SK-N-SH (cell line): ENCODE measurements around the gene PCNX2. TPM values are rescaled to one million over a fixed set of nuclear protein-coding genes. Genes with fewer than 3 reads are reported as not detected.

Experiments
- CTCF ChIA-PET: fragments of 300-600, 350-600 bp; formaldehyde crosslinking; extraction: SDS; loops from one replicate; lab custom pipeline; 2021; lab: Yijun Ruan, JAX
- POLR2A ChIA-PET: fragments of 350-600 bp; sonication (Branson Sonifier 250); formaldehyde crosslinking; extraction: SDS; loops from one replicate; lab custom pipeline; 2020; ENCODE audit warnings: antibody characterized with exemption, inconsistent platforms; lab: Yijun Ruan, JAX
- DNase-seq: peaks from one replicate; pipeline ENCODE4 v3.0.0; 2012
- H2AFZ ChIP-seq: fragments of 200-600 bp; sonication (generic); 2 replicates; pipeline ENCODE4 v1.8.1; 2016; ENCODE audit warnings: antibody characterized with exemption, mild to moderate bottlenecking, low read depth
- H3F3A ChIP-seq: fragments of 200-600 bp; sonication (generic); replicated peaks from 2 replicates; pipeline ENCODE3; 2016; ENCODE audit warnings: antibody characterized with exemption, mild to moderate bottlenecking; ENCODE audit not compliant: insufficient read depth
- H3K27ac ChIP-seq, 2 experiments: fragments of 200-500 bp in 1 of 2; fragments of 200-600 bp in 1 of 2; sonication (Bioruptor generic) in 1 of 2; sonication (generic), shearing (Covaris generic) in 1 of 2; 2 replicates each; pipeline versions ENCODE4 v1.5.1 to v1.6.1; 2014 to 2016; ENCODE audit warnings: low read depth in 2 of 2, inconsistent platforms in 1 of 2, low read length in 1 of 2, mild to moderate bottlenecking in 1 of 2, mixed read lengths in 1 of 2
- H3K27me3 ChIP-seq: fragments of 200-600 bp; sonication (generic), shearing (Covaris generic); 2 replicates; pipeline ENCODE4 v1.6.1; 2016; ENCODE audit warnings: mixed run types; ENCODE audit not compliant: insufficient read depth
- H3K36me3 ChIP-seq, 2 experiments: fragments of 200-500 bp in 1 of 2; fragments of 200-600 bp in 1 of 2; sonication (Bioruptor generic) in 1 of 2; sonication (generic) in 1 of 2; replicated peaks in 1 of 2; 2 replicates each; pipeline versions ENCODE3 to v1.5.1; 2014 to 2016; ENCODE audit warnings: low read length in 1 of 2, mild to moderate bottlenecking in 1 of 2; ENCODE audit not compliant: insufficient read depth in 2 of 2, control insufficient read depth in 1 of 2
- H3K4me1 ChIP-seq, 2 experiments: fragments of 200-500 bp in 1 of 2; fragments of 200-600 bp in 1 of 2; sonication (Bioruptor generic) in 1 of 2; sonication (generic), shearing (Covaris generic) in 1 of 2; 2 replicates each; pipeline versions ENCODE4 v1.5.1 to v1.6.1; 2014 to 2016; ENCODE audit warnings: low read depth in 1 of 2, low read length in 1 of 2, mixed run types in 1 of 2; ENCODE audit not compliant: insufficient read depth in 2 of 2, control insufficient read depth in 1 of 2
- H3K4me2 ChIP-seq: fragments of 200-600 bp; sonication (generic), shearing (Covaris generic); 2 replicates; pipeline ENCODE4 v1.6.1; 2017; ENCODE audit warnings: mixed run types
- H3K4me3 ChIP-seq, 2 experiments: fragments of 200-500 bp in 1 of 2; fragments of 200-600 bp in 1 of 2; sonication (Bioruptor generic) in 1 of 2; sonication (generic), shearing (Covaris generic) in 1 of 2; 2 replicates each; pipeline versions ENCODE4 v1.5.1 to v1.8.1; 2014 to 2016; ENCODE audit warnings: low read depth in 2 of 2, inconsistent platforms in 1 of 2, low read length in 1 of 2, mild to moderate bottlenecking in 1 of 2, mixed read lengths in 1 of 2, moderate library complexity in 1 of 2
- H3K79me2 ChIP-seq: fragments of 200-600 bp; sonication (generic); 2 replicates; pipeline ENCODE4 v1.8.1; 2017; ENCODE audit warnings: mild to moderate bottlenecking; ENCODE audit not compliant: insufficient read depth
- H3K9ac ChIP-seq: fragments of 200-600 bp; sonication (generic); 2 replicates; pipeline ENCODE4 v1.6.1; 2017; ENCODE audit warnings: mixed run types
- H3K9me2 ChIP-seq: fragments of 200-600 bp; sonication (generic); 2 replicates; pipeline ENCODE4 v1.6.1; 2017; ENCODE audit warnings: mixed run types
- H3K9me3 ChIP-seq: fragments of 200-600 bp; sonication (generic); 2 replicates; pipeline ENCODE4 v1.6.1; 2017; ENCODE audit warnings: mixed run types, mild to moderate bottlenecking, moderate library complexity
- H4K20me1 ChIP-seq: fragments of 200-600 bp; sonication (generic); 2 replicates; pipeline ENCODE4 v1.6.1; 2017; ENCODE audit warnings: mild to moderate bottlenecking, mixed run types; ENCODE audit not compliant: insufficient read depth
- EP300 ChIP-seq, 2 experiments: IDR thresholded peaks; 2 replicates each; pipeline versions ENCODE4 v1.4.0 to v1.6.1; 2012; ENCODE audit warnings: borderline replicate concordance in 1 of 2, low read depth in 1 of 2, low read length in 1 of 2
- FOSL2 ChIP-seq: IDR thresholded peaks from 2 replicates; pipeline ENCODE4 v1.4.0; 2012; ENCODE audit warnings: low read depth, mild to moderate bottlenecking, moderate library complexity, borderline replicate concordance
- FOXJ3 ChIP-seq: sonication (generic); formaldehyde crosslinking; IDR thresholded peaks from 2 replicates; pipeline ENCODE4 v1.5.1; 2020; ENCODE audit warnings: mild to moderate bottlenecking, missing genetic modification reagents
- FOXM1 ChIP-seq: IDR thresholded peaks from 2 replicates; pipeline ENCODE4 v1.4.0; 2012; ENCODE audit warnings: low read depth, mild to moderate bottlenecking
- GABPA ChIP-seq: IDR thresholded peaks from 2 replicates; pipeline ENCODE4 v1.4.0; 2012; ENCODE audit warnings: low read depth, mild to moderate bottlenecking
- GATA2 ChIP-seq: sonication (generic); formaldehyde crosslinking; IDR thresholded peaks from 2 replicates; pipeline ENCODE4 v1.5.0; 2020; ENCODE audit warnings: mild to moderate bottlenecking, missing genetic modification reagents
- IRF3 ChIP-seq: fragments of 150-350 bp; IDR thresholded peaks from 2 replicates; pipeline ENCODE4 v1.6.1; 2016; ENCODE audit warnings: mild to moderate bottlenecking, low read depth, low read length
- JUND ChIP-seq: IDR thresholded peaks from 2 replicates; pipeline ENCODE4 v1.4.0; 2012
- MEF2A ChIP-seq: IDR thresholded peaks from 2 replicates; pipeline ENCODE4 v1.4.0; 2012; ENCODE audit warnings: low read depth, borderline replicate concordance
- MXI1 ChIP-seq: IDR thresholded peaks from 2 replicates; pipeline ENCODE4 v1.6.1; 2012; ENCODE audit warnings: mild to moderate bottlenecking, low read depth, low read length, improper control_type of control experiment
- NRF1 ChIP-seq: IDR thresholded peaks from 2 replicates; pipeline ENCODE4 v1.6.1; 2012; ENCODE audit warnings: low read depth, mild to moderate bottlenecking, low read length
- PBX3 ChIP-seq: IDR thresholded peaks from 2 replicates; pipeline ENCODE4; 2012
- POLR2AphosphoS5 ChIP-seq: IDR thresholded peaks from 2 replicates; pipeline ENCODE4 v1.6.1; 2012; ENCODE audit warnings: low read depth, low read length
- RAD21 ChIP-seq: IDR thresholded peaks from 2 replicates; pipeline ENCODE4 v1.6.1; 2012; ENCODE audit warnings: mild to moderate bottlenecking, low read length
- RCOR1 ChIP-seq: fragments of 150-350 bp; IDR thresholded peaks from 2 replicates; pipeline ENCODE4 v1.6.1; 2017; ENCODE audit warnings: antibody characterized with exemption, low read length
- RFX5 ChIP-seq: IDR thresholded peaks from 2 replicates; pipeline ENCODE4 v1.6.1; 2012; ENCODE audit warnings: mild to moderate bottlenecking, improper control_type of control experiment, low read length
- RXRA ChIP-seq: IDR thresholded peaks from 2 replicates; pipeline ENCODE4 v1.4.0; 2012; ENCODE audit warnings: low read depth, mild to moderate bottlenecking, borderline replicate concordance
- TAF1 ChIP-seq: IDR thresholded peaks from 2 replicates; pipeline ENCODE4 v1.6.1; 2012; ENCODE audit warnings: low read depth, mild to moderate bottlenecking, low read length, moderate library complexity, borderline replicate concordance
- TCF12 ChIP-seq: IDR thresholded peaks from 2 replicates; pipeline ENCODE4 v1.4.0; 2012
- TEAD4 ChIP-seq: IDR thresholded peaks from 2 replicates; pipeline ENCODE4 v1.4.0; 2012; ENCODE audit warnings: mild to moderate bottlenecking, borderline replicate concordance; ENCODE audit not compliant: insufficient read depth
- WGBS: methylation state at CpG from one replicate; pipeline ENCODE4 v1.1.6; 2017; ENCODE audit warnings: low lambda C conversion rate; 5-methylcytosine and 5-hydroxymethylcytosine counted together
- polyA plus RNA-seq, 3 experiments: library from polyadenylated mRNA; depleted of rRNA; stranded (reverse); fragments of >200 nt; gene quantifications; 2 replicates each; pipeline ENCODE4 v1.2.3, GENCODE V29; 2012
- TF ChIP-seq, protein P1 (sequence below): IDR thresholded peaks from 2 replicates; pipeline ENCODE4 v1.4.0; 2012; ENCODE audit warnings: low read depth, borderline replicate concordance

The PCNX2 gene
- polyA plus RNA-seq, 1 of the 3 experiments (the other 2 are of a cell fraction): 10.6 TPM

- H3K4me3 ChIP-seq: no peak overlapping the region
- no peaks in the 10 kb centered on the region for H3K79me2 ChIP-seq
- peaks cover 0 to 9% of the 10 kb centered on the region in 2 experiments for H3K36me3 ChIP-seq
- no peaks in the 10 kb centered on the region for H3K9me3 ChIP-seq
- POLR2A ChIA-PET: no interaction called here
- H3K27me3 ChIP-seq: no peaks in the 10 kb centered on the region
- no peak overlapping the region for H3K4me2 ChIP-seq
- H3K9ac ChIP-seq: no peak overlapping the region
- no peaks in the 10 kb centered on the region for H4K20me1 ChIP-seq
- H2AFZ ChIP-seq: no peak overlapping the region
- no peaks in the 10 kb centered on the region for H3K9me2 ChIP-seq
- WGBS: 93% methylated on average over 1 of the region's 1 CpG
- no peak overlapping the region for H3K27ac ChIP-seq
- CTCF ChIA-PET: no interaction called here
- no peaks in the 10 kb centered on the region for H3F3A ChIP-seq
- DNase-seq: no peak
- peaks cover 0 to 2% of the 10 kb centered on the region in 2 experiments; a peak in 3 of 4 replicates for H3K4me1 ChIP-seq
- TF ChIP-seq TEAD4 (no peak), MEF2A (no peak), MXI1 (no peak), PBX3 (peak; percentile 34; the same call in 1 of the 2 replicates), GABPA (no peak), FOSL2 (0 out of 2 replicates have a peak, but pooled peaks have one; percentile 20), POLR2AphosphoS5 (no peak), TAF1 (no peak), TCF12 (no peak), RFX5 (no peak), GATA2 (no peak), JUND (peak; percentile 20; the same call in 1 of the 2 replicates), RXRA (0 out of 2 replicates have a peak, but pooled peaks have one; percentile 9), NRF1 (no peak), EP300 (IDR thresholded peaks at IDR 0.05; ENCODE audit: borderline replicate concordance in 1 of 2, low read depth in 1 of 2, low read length in 1 of 2) (no peak), FOXM1 (no peak)
Observed at GRCh38 chr1:233097959-233098580, 197.5 kb downstream of the PCNX2 start.

DNA sequence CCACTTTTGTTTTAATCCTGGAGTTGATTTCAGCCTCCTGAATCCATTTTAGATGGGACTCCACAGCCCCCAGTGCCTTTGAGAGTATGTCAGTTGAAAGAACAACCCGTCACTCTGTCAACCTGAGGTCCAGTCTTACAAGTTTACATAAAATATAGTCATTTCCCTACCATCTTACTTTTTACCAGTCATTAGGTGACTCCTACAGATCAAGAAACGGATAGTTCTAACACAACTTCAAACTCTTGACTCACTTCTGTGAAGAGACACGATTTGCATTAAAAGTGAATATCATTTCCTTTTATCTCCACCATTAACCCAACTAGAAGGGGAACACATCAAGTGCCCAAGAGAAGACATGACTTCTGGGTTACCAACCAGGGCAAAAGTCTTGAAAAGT, 198.0 kb downstream of the PCNX2 start:
- CTCF ChIA-PET: no interaction called here
- DNase-seq: no peak
- TF ChIP-seq TCF12: no peak
- no peak for TF ChIP-seq RCOR1
- TF ChIP-seq RAD21: no peak
- TF ChIP-seq IRF3: no peak
- no peak for TF ChIP-seq FOSL2
- no peak for TF ChIP-seq POLR2AphosphoS5
- TF ChIP-seq FOXM1: no peak
- no peak for TF ChIP-seq GATA2
- TF ChIP-seq RXRA: no peak
- TF ChIP-seq FOXJ3: no peak
- TF ChIP-seq, protein P1, sequence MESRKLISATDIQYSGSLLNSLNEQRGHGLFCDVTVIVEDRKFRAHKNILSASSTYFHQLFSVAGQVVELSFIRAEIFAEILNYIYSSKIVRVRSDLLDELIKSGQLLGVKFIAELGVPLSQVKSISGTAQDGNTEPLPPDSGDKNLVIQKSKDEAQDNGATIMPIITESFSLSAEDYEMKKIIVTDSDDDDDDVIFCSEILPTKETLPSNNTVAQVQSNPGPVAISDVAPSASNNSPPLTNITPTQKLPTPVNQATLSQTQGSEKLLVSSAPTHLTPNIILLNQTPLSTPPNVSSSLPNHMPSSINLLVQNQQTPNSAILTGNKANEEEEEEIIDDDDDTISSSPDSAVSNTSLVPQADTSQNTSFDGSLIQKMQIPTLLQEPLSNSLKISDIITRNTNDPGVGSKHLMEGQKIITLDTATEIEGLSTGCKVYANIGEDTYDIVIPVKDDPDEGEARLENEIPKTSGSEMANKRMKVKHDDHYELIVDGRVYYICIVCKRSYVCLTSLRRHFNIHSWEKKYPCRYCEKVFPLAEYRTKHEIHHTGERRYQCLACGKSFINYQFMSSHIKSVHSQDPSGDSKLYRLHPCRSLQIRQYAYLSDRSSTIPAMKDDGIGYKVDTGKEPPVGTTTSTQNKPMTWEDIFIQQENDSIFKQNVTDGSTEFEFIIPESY: no peak
- TF ChIP-seq EP300 (IDR thresholded peaks at IDR 0.05; ENCODE audit: borderline replicate concordance in 1 of 2, low read depth in 1 of 2, low read length in 1 of 2): no peak
- H3K9me2 ChIP-seq: no peaks in the 10 kb centered on the region
- 93% methylated on average over 3 of the region's 3 CpGs for whole genome bisulfite sequencing
- H3K79me2 ChIP-seq: no peaks in the 10 kb centered on the region
- H3K9me3 ChIP-seq: no peaks in the 10 kb centered on the region
- H3K4me3 ChIP-seq: no peak overlapping the region
- no peak overlapping the region for H3K4me2 ChIP-seq
- H3K27me3 ChIP-seq: no peaks in the 10 kb centered on the region
- no peaks in the 10 kb centered on the region for H3F3A ChIP-seq
- peaks cover 0 to 2% of the 10 kb centered on the region in 2 experiments; a peak in 3 of 4 replicates for H3K4me1 ChIP-seq
- no peak overlapping the region for H2AFZ ChIP-seq
- POLR2A ChIA-PET: no interaction called here
- H3K36me3 ChIP-seq: peaks cover 0 to 9% of the 10 kb centered on the region in 2 experiments
- H3K9ac ChIP-seq: no peak overlapping the region
- no peaks in the 10 kb centered on the region for H4K20me1 ChIP-seq
- H3K27ac ChIP-seq: no peak overlapping the region
